IPS-NIHi7 (cell line): Measurements from ENCODE around the gene MAPK1.
"Not testable (repeated sequence)": the region's sequence is repeated elsewhere in the genome, so short reads cannot be mapped to it uniquely, and the experiment has no call there.

Source experiments
- DNase-seq: peaks from one replicate; pipeline ENCODE4 v3.0.0; 2012; ENCODE audit warnings: mixed read lengths; ENCODE audit errors: extremely low spot score

Gene MAPK1

GRCh38 chr22:21848057-21848456 lies 19.4 kb downstream of the MAPK1 start:
- not testable (repeated sequence) for DNase-seq

GRCh38 chr22:21845558-21846453 lies 21.6 kb downstream of the MAPK1 start:
- DNase-seq = no peak

- DNase-seq = no peak
Measured at GRCh38 chr22:21842946-21843345, 24.5 kb downstream of the MAPK1 start.

GRCh38 chr22:21841422-21841821 lies 26.0 kb downstream of the MAPK1 start:
- no peak for DNase-seq

- DNase-seq = no peak
Measured at GRCh38 chr22:21840236-21840823, 27.1 kb downstream of the MAPK1 start.

- no peak for DNase-seq
Measured at GRCh38 chr22:21839765-21840140, 27.7 kb downstream of the MAPK1 start.

GRCh38 chr22:21839104-21839764 lies 28.2 kb downstream of the MAPK1 start:
- not testable (repeated sequence) for DNase-seq

GRCh38 chr22:21837248-21837979 lies 30.0 kb downstream of the MAPK1 start:
- peak; percentile 46 for DNase-seq

GRCh38 chr22:21836486-21836885 lies 31.0 kb downstream of the MAPK1 start:
- not testable (repeated sequence) for DNase-seq

GRCh38 chr22:21835378-21835777 lies 32.1 kb downstream of the MAPK1 start:
- DNase-seq = no peak

- no peak for DNase-seq
Measured at GRCh38 chr22:21834869-21835268, 32.6 kb downstream of the MAPK1 start.

- no peak for DNase-seq
Measured at GRCh38 chr22:21832291-21833290, 34.9 kb downstream of the MAPK1 start.

GRCh38 chr22:21829523-21829922 lies 37.9 kb downstream of the MAPK1 start:
- DNase-seq = no peak

- no peak for DNase-seq
Measured at GRCh38 chr22:21828268-21828638, 39.2 kb downstream of the MAPK1 start.

- no peak for DNase-seq
Measured at GRCh38 chr22:21827628-21828267, 39.7 kb downstream of the MAPK1 start.

- no peak for DNase-seq
Measured at GRCh38 chr22:21826204-21826603, 41.2 kb downstream of the MAPK1 start.

GRCh38 chr22:21824962-21825361 lies 42.5 kb downstream of the MAPK1 start:
- DNase-seq = not testable (repeated sequence)

GRCh38 chr22:21824445-21824912 lies 43.0 kb downstream of the MAPK1 start:
- no peak for DNase-seq

- no peak for DNase-seq
Measured at GRCh38 chr22:21823740-21824444, 43.6 kb downstream of the MAPK1 start.
